C4-2B (cell line): Measurements from ENCODE around the gene PXDC1.
"Not testable (repeated sequence)": the region's sequence is repeated elsewhere in the genome, so short reads cannot be mapped to it uniquely, and the experiment has no call there.

Source experiments
- H3K27ac ChIP-seq: fragments of 450-650 bp; 2 replicates; pipeline ENCODE4 v1.5.1; 2017
- CTCF ChIP-seq: fragments of 450-650 bp; conservative IDR thresholded peaks from 2 replicates; pipeline ENCODE4 v1.5.1; 2017; ENCODE audit warnings: mild to moderate bottlenecking
- ZFX ChIP-seq: fragments of 450-650 bp; IDR thresholded peaks from 2 replicates; pipeline ENCODE4 v1.6.1; 2017

PXDC1 gene

GRCh38 chr6:3755637-3756545 lies 4.4 kb upstream of the PXDC1 start:
- no peak for TF ChIP-seq ZFX
- no peak for TF ChIP-seq CTCF
- H3K27ac ChIP-seq = no peak overlapping the region

GRCh38 chr6:3754776-3755175 lies 3.3 kb upstream of the PXDC1 start:
- H3K27ac ChIP-seq = no peak overlapping the region
- TF ChIP-seq ZFX = no peak
- TF ChIP-seq CTCF = no peak

GRCh38 chr6:3754032-3754725 lies 2.7 kb upstream of the PXDC1 start:
- not testable (repeated sequence) for H3K27ac ChIP-seq

- TF ChIP-seq CTCF (no peak), ZFX (no peak)
- no peak overlapping the region for H3K27ac ChIP-seq
Observed at GRCh38 chr6:3753228-3753835, 1.8 kb upstream of the PXDC1 start.

- no peak for TF ChIP-seq ZFX
- H3K27ac ChIP-seq = no peak overlapping the region
Observed at GRCh38 chr6:3752531-3753227, 1.2 kb upstream of the PXDC1 start.

- TF ChIP-seq CTCF (no peak), ZFX (peak; percentile 83; the same call in 1 of the 2 replicates)
- H3K27ac ChIP-seq = peak overlapping the region; percentile 30
Observed at GRCh38 chr6:3751730-3752530, 417 bp upstream of the PXDC1 start.

- no peak for TF ChIP-seq CTCF
- TF ChIP-seq ZFX = no peak
- no peak overlapping the region for H3K27ac ChIP-seq
Observed at GRCh38 chr6:3750317-3751076, 1.0 kb downstream of the PXDC1 start.
